Measurements from ENCODE around the gene STMP1. TPM values are rescaled to one million over a fixed set of nuclear protein-coding genes. Genes with fewer than 3 reads are reported as not detected.

Gene STMP1
- total and polyA plus RNA-seq, 4 donors, result 23.0 to 33.1 (median 26.0) TPM

- H3K9me3 ChIP-seq (ENCODE audit: control insufficient read depth in 4 of 4, insufficient read depth in 3 of 4, low read length in 3 of 4), result no peaks in the 10 kb centered on the region
- peaks cover 0 to 2% (median 0%) of the 10 kb centered on the region in 5 donors for H3K4me1 ChIP-seq (ENCODE audit: control insufficient read depth in 5 of 5, insufficient read depth in 5 of 5, low read length in 5 of 5)
- ATAC-seq (ENCODE audit: insufficient read depth, low FRiP score) (no peak), DNase-seq (no peak)
- no peaks in the 10 kb centered on the region for H3K27me3 ChIP-seq (ENCODE audit: control insufficient read depth in 3 of 3, insufficient read depth in 3 of 3, low read length in 2 of 3)
- H3K9ac ChIP-seq (ENCODE audit: insufficient read depth in 1 of 2, low read length in 2 of 2), result no peak overlapping the region
- TF ChIP-seq CTCF (IDR thresholded peaks at IDR 0.05; ENCODE audit: control extremely low read depth, extremely low read depth), result no peak
- H3K36me3 ChIP-seq (ENCODE audit: control insufficient read depth in 4 of 4, insufficient read depth in 4 of 4, low read length in 4 of 4), result no peaks in the 10 kb centered on the region
- no peak overlapping the region for H3K4me3 ChIP-seq
- H3K27ac ChIP-seq (ENCODE audit: low read depth in 1 of 2, low read length in 1 of 2), result no peak overlapping the region
- WGBS, 2 donors, result 53 to 54% methylated on average over 7 of the region's 7 CpGs
These were observed 50.5 kb downstream of the STMP1 start for GRCh38 chr7:135712796-135713195.

- no peak overlapping the region for H3K9ac ChIP-seq (ENCODE audit: insufficient read depth in 1 of 2, low read length in 2 of 2)
- H3K36me3 ChIP-seq (ENCODE audit: control insufficient read depth in 4 of 4, insufficient read depth in 4 of 4, low read length in 4 of 4), result no peaks in the 10 kb centered on the region
- DNase-seq (no peak), ATAC-seq (ENCODE audit: insufficient read depth, low FRiP score) (no peak)
- no peaks in the 10 kb centered on the region for H3K9me3 ChIP-seq (ENCODE audit: control insufficient read depth in 4 of 4, insufficient read depth in 3 of 4, low read length in 3 of 4)
- WGBS, 2 donors, result 89% methylated on average over 4 of the region's 4 CpGs
- no peaks in the 10 kb centered on the region for H3K27me3 ChIP-seq (ENCODE audit: control insufficient read depth in 3 of 3, insufficient read depth in 3 of 3, low read length in 2 of 3)
- H3K27ac ChIP-seq (ENCODE audit: low read depth in 1 of 2, low read length in 1 of 2), result no peak overlapping the region
- TF ChIP-seq CTCF (IDR thresholded peaks at IDR 0.05; ENCODE audit: control extremely low read depth, extremely low read depth), result no peak
- H3K4me1 ChIP-seq (ENCODE audit: control insufficient read depth in 5 of 5, insufficient read depth in 5 of 5, low read length in 5 of 5), result peaks cover 0 to 2% (median 0%) of the 10 kb centered on the region in 5 donors
- no peak overlapping the region for H3K4me3 ChIP-seq
These were observed 51.6 kb downstream of the STMP1 start for GRCh38 chr7:135713836-135714470.

GRCh38 chr7:135714534-135715009, 52.3 kb downstream of the STMP1 start:
- no peak for TF ChIP-seq CTCF (IDR thresholded peaks at IDR 0.05; ENCODE audit: control extremely low read depth, extremely low read depth)
- 85 to 92% methylated on average over 20 of the region's 20 CpGs for WGBS, 2 donors

More at GRCh38 chr7:135714534-135715009, 52.3 kb downstream of the STMP1 start:
- no peak overlapping the region for H3K4me3 ChIP-seq
- no peak for DNase-seq
- no peak overlapping the region for H3K27ac ChIP-seq (ENCODE audit: low read depth in 1 of 2, low read length in 1 of 2)
- H3K27me3 ChIP-seq (ENCODE audit: control insufficient read depth in 3 of 3, insufficient read depth in 3 of 3, low read length in 2 of 3), result no peaks in the 10 kb centered on the region
- peaks cover 0 to 2% (median 0%) of the 10 kb centered on the region in 5 donors for H3K4me1 ChIP-seq (ENCODE audit: control insufficient read depth in 5 of 5, insufficient read depth in 5 of 5, low read length in 5 of 5)
- H3K36me3 ChIP-seq (ENCODE audit: control insufficient read depth in 4 of 4, insufficient read depth in 4 of 4, low read length in 4 of 4), result no peaks in the 10 kb centered on the region
- no peak overlapping the region for H3K9ac ChIP-seq (ENCODE audit: insufficient read depth in 1 of 2, low read length in 2 of 2)
- no peaks in the 10 kb centered on the region for H3K9me3 ChIP-seq (ENCODE audit: control insufficient read depth in 4 of 4, insufficient read depth in 3 of 4, low read length in 3 of 4)
- no peak for ATAC-seq (ENCODE audit: insufficient read depth, low FRiP score)
